Endodermal cell (in vitro differentiated cells): ENCODE data around the gene EDN2. TPM values are rescaled to one million over a fixed set of nuclear protein-coding genes. Genes with fewer than 3 reads are reported as not detected.

Source experiments
- DNase-seq: peaks from one replicate; pipeline ENCODE4 v3.0.0-alpha.2; 2017
- H3K27ac ChIP-seq: 2 replicates; pipeline ENCODE4 v1.5.1; 2013; ENCODE audit warnings: mild to moderate bottlenecking, low read depth, low read length, moderate library complexity
- H3K27me3 ChIP-seq: 2 replicates; pipeline ENCODE4 v1.6.1; 2013; ENCODE audit warnings: mild to moderate bottlenecking, low read length, moderate library complexity; ENCODE audit not compliant: insufficient read depth, control insufficient read depth, poor library complexity, severe bottlenecking
- H3K36me3 ChIP-seq: 2 replicates; pipeline ENCODE4 v1.7.0; 2013; ENCODE audit warnings: mild to moderate bottlenecking, low read length, moderate library complexity; ENCODE audit not compliant: control insufficient read depth, insufficient read depth
- H3K4me1 ChIP-seq: one replicate; pipeline ENCODE4 v1.7.0; 2013; ENCODE audit warnings: low read length; ENCODE audit not compliant: control insufficient read depth, insufficient read depth
- H3K4me3 ChIP-seq: 2 replicates; pipeline ENCODE4 v1.5.1; 2013; ENCODE audit warnings: mild to moderate bottlenecking, low read length, moderate library complexity
- H3K9ac ChIP-seq: 2 replicates; pipeline ENCODE4 v1.6.1; 2013; ENCODE audit warnings: mild to moderate bottlenecking, low read length, moderate library complexity; ENCODE audit not compliant: poor library complexity, severe bottlenecking; ENCODE audit errors: extremely low read depth
- H3K9me3 ChIP-seq: 2 replicates; pipeline ENCODE4 v1.6.1; 2013; ENCODE audit warnings: mild to moderate bottlenecking, low read length, moderate library complexity; ENCODE audit not compliant: control insufficient read depth
- H3K27ac Mint-ChIP-seq: 2 replicates; pipeline ENCODE4 v1.8.0; 2020; ENCODE audit warnings: mixed read lengths
- H3K27me3 Mint-ChIP-seq: 2 replicates; pipeline ENCODE4 v1.8.0; 2021; ENCODE audit warnings: mild to moderate bottlenecking, mixed read lengths; ENCODE audit not compliant: insufficient read depth
- H3K36me3 Mint-ChIP-seq: 2 replicates; pipeline ENCODE4 v1.8.0; 2020; ENCODE audit warnings: low read depth, mixed read lengths
- H3K4me1 Mint-ChIP-seq: 2 replicates; pipeline ENCODE4 v1.8.0; 2020; ENCODE audit warnings: mixed read lengths
- H3K4me3 Mint-ChIP-seq: 2 replicates; pipeline ENCODE4 v1.8.0; 2020; ENCODE audit warnings: mild to moderate bottlenecking, moderate library complexity, mixed read lengths
- H3K9me3 Mint-ChIP-seq: 2 replicates; pipeline ENCODE4 v1.8.0; 2020; ENCODE audit warnings: mild to moderate bottlenecking, mixed read lengths
- WGBS, 2 experiments: methylation state at CpG; one replicate each; pipeline versions ENCODE4 v1.1.5 to v1.1.7; 2013; ENCODE audit warnings: missing lambda C conversion rate in 2 of 2, mixed read lengths in 1 of 2; ENCODE audit not compliant: insufficient coverage in 1 of 2, insufficient read length in 1 of 2; 5-methylcytosine and 5-hydroxymethylcytosine counted together
- total RNA-seq, 2 donors: library from RNA; stranded (reverse); fragmentation: NEBNext Ultra II Directional in 1 of 2; extraction: Animal tissue kit (Norgen Biotek cat#: 25700) in 1 of 2; gene quantifications; 2 replicates in 1 of 2; 3 replicates in 1 of 2; pipeline ENCODE4 v1.2.1, GENCODE V29; 2021
- TF ChIP-seq, protein P1 (sequence below): fragments of 200-600 bp; sonication (generic); conservative IDR thresholded peaks from 2 replicates; pipeline ENCODE4 v1.5.0; 2021; ENCODE audit warnings: antibody characterized with exemption, mild to moderate bottlenecking

The EDN2 gene
- total RNA-seq, 2 donors from 2014 or later: not detected

GRCh38 chr1:41429641-41430035, 54.8 kb downstream of the EDN2 start:
- WGBS, 2 experiments: 91 to 93% methylated on average over 5 of the region's 5 CpGs
- no peaks in the 10 kb centered on the region for H3K27me3 ChIP-seq
- no peaks in the 10 kb centered on the region for H3K9me3 ChIP-seq
- no peaks in the 10 kb centered on the region for H3K36me3 ChIP-seq
- Mint-ChIP-seq H3K27me3 (peaks cover 12% of the 10 kb centered on the region), H3K36me3 (no peaks in the 10 kb centered on the region), H3K9me3 (no peaks in the 10 kb centered on the region), H3K4me3 (no peak overlapping the region), H3K4me1 (peaks cover 9% of the 10 kb centered on the region), H3K27ac (no peak overlapping the region)
- no peak overlapping the region for H3K27ac ChIP-seq
- no peaks in the 10 kb centered on the region for H3K4me1 ChIP-seq
- TF ChIP-seq, protein P1, sequence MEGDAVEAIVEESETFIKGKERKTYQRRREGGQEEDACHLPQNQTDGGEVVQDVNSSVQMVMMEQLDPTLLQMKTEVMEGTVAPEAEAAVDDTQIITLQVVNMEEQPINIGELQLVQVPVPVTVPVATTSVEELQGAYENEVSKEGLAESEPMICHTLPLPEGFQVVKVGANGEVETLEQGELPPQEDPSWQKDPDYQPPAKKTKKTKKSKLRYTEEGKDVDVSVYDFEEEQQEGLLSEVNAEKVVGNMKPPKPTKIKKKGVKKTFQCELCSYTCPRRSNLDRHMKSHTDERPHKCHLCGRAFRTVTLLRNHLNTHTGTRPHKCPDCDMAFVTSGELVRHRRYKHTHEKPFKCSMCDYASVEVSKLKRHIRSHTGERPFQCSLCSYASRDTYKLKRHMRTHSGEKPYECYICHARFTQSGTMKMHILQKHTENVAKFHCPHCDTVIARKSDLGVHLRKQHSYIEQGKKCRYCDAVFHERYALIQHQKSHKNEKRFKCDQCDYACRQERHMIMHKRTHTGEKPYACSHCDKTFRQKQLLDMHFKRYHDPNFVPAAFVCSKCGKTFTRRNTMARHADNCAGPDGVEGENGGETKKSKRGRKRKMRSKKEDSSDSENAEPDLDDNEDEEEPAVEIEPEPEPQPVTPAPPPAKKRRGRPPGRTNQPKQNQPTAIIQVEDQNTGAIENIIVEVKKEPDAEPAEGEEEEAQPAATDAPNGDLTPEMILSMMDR: no peak
- H3K4me3 ChIP-seq: no peak overlapping the region
- no peak overlapping the region for H3K9ac ChIP-seq
- no peak for DNase-seq

Other genes with a start within 250 kb of the EDN2 start
- gene SCMH1, start 242.4 kb downstream of the EDN2 start, total RNA-seq: 10 to 100 TPM; 16.4 to 18.3 TPM
- 1 to 10 TPM; 1.7 to 1.8 TPM for gene FOXO6, start 123.2 kb downstream of the EDN2 start, total RNA-seq